Endothelial cell (in vitro differentiated cells): ENCODE results near the gene SOAT1. TPM values are rescaled to one million over a fixed set of nuclear protein-coding genes. Genes with fewer than 3 reads are reported as not detected.

Experiments used
- DNase-seq: peaks from one replicate; pipeline ENCODE4 v3.0.0; 2021; ENCODE audit warnings: low spot score
- H3K27ac Mint-ChIP-seq: one replicate; pipeline ENCODE4 v1.8.0; 2021; ENCODE audit warnings: mixed read lengths, inconsistent platforms; ENCODE audit not compliant: unreplicated experiment
- H3K27me3 Mint-ChIP-seq: one replicate; pipeline ENCODE4 v1.8.0; 2021; ENCODE audit warnings: mild to moderate bottlenecking, moderate library complexity, mixed read lengths, inconsistent platforms; ENCODE audit not compliant: unreplicated experiment
- H3K36me3 Mint-ChIP-seq: one replicate; pipeline ENCODE4 v1.8.0; 2021; ENCODE audit warnings: mild to moderate bottlenecking, low read depth, mixed read lengths, inconsistent platforms; ENCODE audit not compliant: unreplicated experiment
- H3K4me1 Mint-ChIP-seq: one replicate; pipeline ENCODE4 v1.8.0; 2021; ENCODE audit warnings: mild to moderate bottlenecking, mixed read lengths, inconsistent platforms; ENCODE audit not compliant: unreplicated experiment
- H3K4me3 Mint-ChIP-seq: one replicate; pipeline ENCODE4 v1.8.0; 2021; ENCODE audit warnings: mild to moderate bottlenecking, mixed read lengths, inconsistent platforms; ENCODE audit not compliant: unreplicated experiment
- H3K9me3 Mint-ChIP-seq: one replicate; pipeline ENCODE4 v1.8.0; 2021; ENCODE audit warnings: mixed read lengths, inconsistent platforms; ENCODE audit not compliant: unreplicated experiment
- total RNA-seq: library from RNA; stranded (reverse); fragmentation: NEBNext Ultra II Directional; extraction: Animal tissue kit (Norgen Biotek cat#: 25700); gene quantifications from one replicate; pipeline ENCODE4 v1.2.1, GENCODE V29; 2021; ENCODE audit not compliant: unreplicated experiment
- TF ChIP-seq, protein P1 (sequence below): fragments of 200-600 bp; sonication (generic); IDR thresholded peaks from one replicate; pipeline ENCODE4 v1.5.0; 2021; ENCODE audit warnings: antibody characterized with exemption; ENCODE audit not compliant: unreplicated experiment

SOAT1 gene
- total RNA-seq, 1 donor from 2014 or later, result 24.1 TPM

DNA sequence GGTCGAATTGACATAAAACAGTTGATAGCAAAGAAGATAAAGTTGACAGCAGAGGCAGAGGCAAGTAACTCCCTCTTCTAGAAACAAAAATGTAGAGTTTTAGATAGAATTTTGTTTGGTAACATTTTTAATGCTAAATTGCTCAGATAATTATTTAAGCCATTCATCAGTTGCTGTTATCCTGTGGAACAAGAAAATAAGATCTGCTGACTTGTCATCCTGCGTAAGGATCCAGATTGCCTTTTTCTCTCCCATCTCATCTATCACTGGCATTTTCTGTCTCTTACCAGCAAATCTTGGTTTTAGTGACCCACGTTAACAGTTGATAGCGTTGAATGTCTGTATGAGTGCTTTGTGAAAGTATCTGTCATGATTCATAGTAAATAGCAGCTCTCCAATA is 29.8 kb downstream of the SOAT1 start:
- Mint-ChIP-seq H3K27me3 (no peaks in the 10 kb centered on the region), H3K9me3 (no peaks in the 10 kb centered on the region), H3K27ac (peak overlapping the region; percentile 10), H3K4me3 (no peak overlapping the region), H3K4me1 (peaks cover 14% of the 10 kb centered on the region), H3K36me3 (peaks cover 11% of the 10 kb centered on the region)
- DNase-seq, result no peak
- TF ChIP-seq, protein P1, sequence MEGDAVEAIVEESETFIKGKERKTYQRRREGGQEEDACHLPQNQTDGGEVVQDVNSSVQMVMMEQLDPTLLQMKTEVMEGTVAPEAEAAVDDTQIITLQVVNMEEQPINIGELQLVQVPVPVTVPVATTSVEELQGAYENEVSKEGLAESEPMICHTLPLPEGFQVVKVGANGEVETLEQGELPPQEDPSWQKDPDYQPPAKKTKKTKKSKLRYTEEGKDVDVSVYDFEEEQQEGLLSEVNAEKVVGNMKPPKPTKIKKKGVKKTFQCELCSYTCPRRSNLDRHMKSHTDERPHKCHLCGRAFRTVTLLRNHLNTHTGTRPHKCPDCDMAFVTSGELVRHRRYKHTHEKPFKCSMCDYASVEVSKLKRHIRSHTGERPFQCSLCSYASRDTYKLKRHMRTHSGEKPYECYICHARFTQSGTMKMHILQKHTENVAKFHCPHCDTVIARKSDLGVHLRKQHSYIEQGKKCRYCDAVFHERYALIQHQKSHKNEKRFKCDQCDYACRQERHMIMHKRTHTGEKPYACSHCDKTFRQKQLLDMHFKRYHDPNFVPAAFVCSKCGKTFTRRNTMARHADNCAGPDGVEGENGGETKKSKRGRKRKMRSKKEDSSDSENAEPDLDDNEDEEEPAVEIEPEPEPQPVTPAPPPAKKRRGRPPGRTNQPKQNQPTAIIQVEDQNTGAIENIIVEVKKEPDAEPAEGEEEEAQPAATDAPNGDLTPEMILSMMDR, result no peak

DNA sequence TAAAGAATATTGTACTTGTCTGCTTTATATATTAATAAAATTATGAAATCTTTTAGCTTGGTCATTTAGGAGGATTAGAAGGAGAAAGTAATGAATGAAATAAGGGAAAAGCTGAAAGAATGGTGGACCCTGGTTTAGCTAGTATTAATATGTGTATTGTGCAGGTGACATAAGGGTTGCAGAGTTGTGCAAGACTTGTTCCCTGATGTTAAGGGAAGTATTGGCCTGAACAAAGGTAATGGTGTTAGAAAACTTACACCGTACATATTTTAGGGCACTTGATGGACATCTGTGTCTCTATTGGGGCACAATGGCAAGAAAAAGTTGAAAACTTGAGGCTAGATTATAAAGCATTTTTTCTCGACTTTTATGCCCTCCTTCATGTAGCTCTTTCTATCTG is 32.2 kb downstream of the SOAT1 start:
- TF ChIP-seq, protein P1, result no peak
- Mint-ChIP-seq H3K36me3 (peaks cover 16% of the 10 kb centered on the region), H3K4me3 (no peak overlapping the region)

DNA sequence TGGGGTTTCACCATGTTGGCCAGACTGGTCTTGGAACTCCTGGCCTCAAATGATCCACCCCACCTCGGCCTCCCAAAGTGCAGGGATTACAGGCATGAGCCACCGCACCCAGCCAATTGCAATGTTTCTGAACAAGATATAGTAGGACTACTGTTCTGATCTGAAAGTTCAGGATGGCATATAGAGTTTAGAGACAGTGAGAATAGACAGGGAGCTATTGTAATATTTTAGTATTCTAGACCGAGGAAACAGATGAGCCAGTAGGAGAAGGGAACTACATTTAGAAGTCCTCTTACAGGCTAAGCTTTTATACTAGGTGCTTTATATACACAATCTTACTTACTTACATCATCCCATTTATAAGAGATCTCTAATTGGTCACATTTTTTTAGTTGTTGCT is 33.1 kb downstream of the SOAT1 start:
- DNase-seq, result no peak
- no peaks in the 10 kb centered on the region for H3K27me3 Mint-ChIP-seq
- H3K27ac Mint-ChIP-seq, result no peak overlapping the region
- no peaks in the 10 kb centered on the region for H3K9me3 Mint-ChIP-seq
- no peak overlapping the region for H3K4me3 Mint-ChIP-seq
- H3K36me3 Mint-ChIP-seq, result peaks cover 12% of the 10 kb centered on the region
- peaks cover 14% of the 10 kb centered on the region for H3K4me1 Mint-ChIP-seq
- TF ChIP-seq, protein P1, result no peak

More for the DNA sequence above, 32.2 kb downstream of the SOAT1 start:
- no peaks in the 10 kb centered on the region for H3K27me3 Mint-ChIP-seq
- DNase-seq, result no peak
- H3K27ac Mint-ChIP-seq, result no peak overlapping the region
- peaks cover 14% of the 10 kb centered on the region for H3K4me1 Mint-ChIP-seq
- H3K9me3 Mint-ChIP-seq, result no peaks in the 10 kb centered on the region

DNA sequence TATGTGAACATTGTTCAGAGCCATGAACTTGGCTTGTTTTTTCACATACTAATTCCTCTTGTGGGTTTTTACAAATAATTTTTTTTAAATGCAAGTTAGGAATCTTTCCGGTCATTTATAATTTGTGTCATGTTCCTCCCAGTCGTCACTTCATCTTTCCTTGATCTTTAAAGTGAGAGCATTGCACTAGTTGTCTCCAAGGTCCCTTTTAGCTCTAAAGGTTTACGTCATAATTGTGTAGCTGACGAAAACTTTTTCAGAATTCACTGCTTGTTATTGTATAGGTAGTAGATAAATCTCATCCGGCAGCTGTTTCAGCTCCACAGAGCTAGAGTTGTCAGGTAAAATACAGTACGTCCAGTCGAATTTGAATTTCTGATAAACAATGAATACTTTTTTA is 33.6 kb downstream of the SOAT1 start:
- TF ChIP-seq, protein P1, result no peak
- Mint-ChIP-seq H3K27ac (no peak overlapping the region), H3K36me3 (peaks cover 7% of the 10 kb centered on the region), H3K4me3 (no peak overlapping the region), H3K27me3 (no peaks in the 10 kb centered on the region), H3K9me3 (no peaks in the 10 kb centered on the region), H3K4me1 (peaks cover 14% of the 10 kb centered on the region)
- DNase-seq, result no peak

DNA sequence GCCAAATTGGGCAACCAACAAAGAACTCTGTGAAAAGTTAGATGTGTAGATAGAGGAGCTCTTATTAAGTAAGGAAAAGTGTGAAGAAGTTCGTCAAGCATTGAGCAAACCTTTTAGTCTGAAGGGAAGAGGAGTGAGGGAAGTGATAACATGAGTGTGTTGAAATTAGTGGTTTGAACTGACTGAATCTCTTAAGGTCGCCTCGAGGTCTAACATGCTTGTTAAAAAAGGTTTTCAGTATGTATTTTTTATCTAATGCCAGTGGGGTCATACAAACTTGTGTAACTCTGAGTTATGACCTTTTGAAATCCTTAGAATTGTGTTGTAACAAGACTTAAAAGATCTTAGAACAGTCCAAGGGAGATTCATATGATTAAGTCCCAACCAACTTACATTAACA is 34.1 kb downstream of the SOAT1 start:
- Mint-ChIP-seq H3K36me3 (peaks cover 6% of the 10 kb centered on the region), H3K4me1 (peaks cover 9% of the 10 kb centered on the region), H3K9me3 (no peaks in the 10 kb centered on the region), H3K27me3 (no peaks in the 10 kb centered on the region), H3K27ac (no peak overlapping the region), H3K4me3 (no peak overlapping the region)
- TF ChIP-seq, protein P1, result no peak
- DNase-seq, result no peak
